HepG2 (cell line): ENCODE data around the gene ATG2B. TPM values are rescaled to one million over a fixed set of nuclear protein-coding genes. Genes with fewer than 3 reads are reported as not detected.
A peak's percentile ranks its signal among the peaks of the same experiment; 100 is the strongest.

Source experiments
- CREB1 ChIP-seq, 2 experiments: fragments of 450-650 bp in 1 of 2; IDR thresholded peaks; 2 replicates each; pipeline ENCODE4 v1.6.1; 2016 to 2017; ENCODE audit warnings: control low read depth in 1 of 2, mild to moderate bottlenecking in 1 of 2, missing compliant biosample characterization in 1 of 2, missing genetic modification characterization in 1 of 2
- ELF3 ChIP-seq: IDR thresholded peaks from 2 replicates; pipeline ENCODE4 v1.6.1; 2016; ENCODE audit warnings: missing genetic modification reagents, missing compliant biosample characterization
- MEF2D ChIP-seq: sonication (generic); formaldehyde crosslinking; IDR thresholded peaks from 2 replicates; pipeline ENCODE4 v1.5.1; 2020; ENCODE audit warnings: mild to moderate bottlenecking, missing genetic modification reagents
- RBFOX2 ChIP-seq: fragments of 200-400 bp; formaldehyde crosslinking; IDR thresholded peaks from 2 replicates; pipeline ENCODE4 v1.6.1; 2017; ENCODE audit warnings: low read depth, mild to moderate bottlenecking, low read length
- RXRB ChIP-seq: IDR thresholded peaks from 2 replicates; pipeline ENCODE4 v1.6.1; 2016; ENCODE audit warnings: borderline replicate concordance, missing genetic modification reagents, missing compliant biosample characterization
- ZFP62 ChIP-seq: sonication (generic); formaldehyde crosslinking; IDR thresholded peaks from 2 replicates; pipeline ENCODE4 v1.4.0; 2020; ENCODE audit warnings: missing genetic modification reagents
- ZIK1 ChIP-seq: sonication (generic); formaldehyde crosslinking; IDR thresholded peaks from 2 replicates; pipeline ENCODE4 v1.5.0; 2020; ENCODE audit warnings: mild to moderate bottlenecking, low read depth, missing genetic modification reagents, borderline replicate concordance
- ZNF17 ChIP-seq: sonication (generic); formaldehyde crosslinking; IDR thresholded peaks from 2 replicates; pipeline ENCODE4 v1.5.0; 2020; ENCODE audit warnings: mild to moderate bottlenecking, missing genetic modification reagents
- ZNF441 ChIP-seq: sonication (generic); formaldehyde crosslinking; IDR thresholded peaks from 2 replicates; pipeline ENCODE4 v1.7.0; 2021; ENCODE audit warnings: missing genetic modification reagents, borderline replicate concordance
- polyA plus RNA-seq, 8 experiments: library from polyadenylated mRNA; depleted of rRNA in 3 of 8; stranded (reverse) in 7 of 8; unstranded in 1 of 8; fragments of >200 nt; fragmentation: Illumina TruSeq in 4 of 8; extraction: Trizol in 4 of 8; gene quantifications; 2 replicates each; pipeline versions ENCODE4 v1.2.1 to v1.2.3, GENCODE V29; 2011 to 2016; ENCODE audit warnings: low read depth in 4 of 8, missing spikeins in 1 of 8, mixed read lengths in 1 of 8; ENCODE audit not compliant: insufficient read depth in 1 of 8
- total RNA-seq, 5 experiments: library from RNA; depleted of rRNA; stranded (reverse); fragments of >200 nt; fragmentation: Illumina TruSeq; extraction: Trizol; gene quantifications; 2 replicates each; pipeline ENCODE4 v1.2.3, GENCODE V29; 2016; ENCODE audit warnings: low read depth in 1 of 5
- TF ChIP-seq, protein P1 (sequence below): sonication (generic); formaldehyde crosslinking; IDR thresholded peaks from 2 replicates; pipeline ENCODE4 v1.4.0; 2020; ENCODE audit warnings: missing genetic modification reagents, mild to moderate bottlenecking, borderline replicate concordance
- TF ChIP-seq, protein P2 (sequence below): sonication (generic); formaldehyde crosslinking; IDR thresholded peaks from 2 replicates; pipeline ENCODE4 v1.8.0; 2022; ENCODE audit warnings: mild to moderate bottlenecking, missing genetic modification reagents, moderate library complexity
- TF ChIP-seq, protein P3 (sequence below): sonication (generic); formaldehyde crosslinking; IDR thresholded peaks from 2 replicates; pipeline ENCODE4 v1.4.0; 2020; ENCODE audit warnings: missing genetic modification reagents, borderline replicate concordance
- TF ChIP-seq, protein P4 (sequence below): sonication (generic); IDR thresholded peaks from 2 replicates; pipeline ENCODE4 v1.6.1; 2016; ENCODE audit warnings: low read depth, borderline replicate concordance
- TF ChIP-seq, protein P5 (sequence below): IDR thresholded peaks from 2 replicates; pipeline ENCODE4 v1.6.1; 2016; ENCODE audit warnings: mild to moderate bottlenecking, missing biosample characterization, missing genetic modification reagents

The ATG2B gene
- total and polyA plus RNA-seq, 2 of the 13 experiments (the other 11 are each of a cell fraction or from before 2014, with no cell fraction given) = 7.4 to 7.5 TPM

DNA sequence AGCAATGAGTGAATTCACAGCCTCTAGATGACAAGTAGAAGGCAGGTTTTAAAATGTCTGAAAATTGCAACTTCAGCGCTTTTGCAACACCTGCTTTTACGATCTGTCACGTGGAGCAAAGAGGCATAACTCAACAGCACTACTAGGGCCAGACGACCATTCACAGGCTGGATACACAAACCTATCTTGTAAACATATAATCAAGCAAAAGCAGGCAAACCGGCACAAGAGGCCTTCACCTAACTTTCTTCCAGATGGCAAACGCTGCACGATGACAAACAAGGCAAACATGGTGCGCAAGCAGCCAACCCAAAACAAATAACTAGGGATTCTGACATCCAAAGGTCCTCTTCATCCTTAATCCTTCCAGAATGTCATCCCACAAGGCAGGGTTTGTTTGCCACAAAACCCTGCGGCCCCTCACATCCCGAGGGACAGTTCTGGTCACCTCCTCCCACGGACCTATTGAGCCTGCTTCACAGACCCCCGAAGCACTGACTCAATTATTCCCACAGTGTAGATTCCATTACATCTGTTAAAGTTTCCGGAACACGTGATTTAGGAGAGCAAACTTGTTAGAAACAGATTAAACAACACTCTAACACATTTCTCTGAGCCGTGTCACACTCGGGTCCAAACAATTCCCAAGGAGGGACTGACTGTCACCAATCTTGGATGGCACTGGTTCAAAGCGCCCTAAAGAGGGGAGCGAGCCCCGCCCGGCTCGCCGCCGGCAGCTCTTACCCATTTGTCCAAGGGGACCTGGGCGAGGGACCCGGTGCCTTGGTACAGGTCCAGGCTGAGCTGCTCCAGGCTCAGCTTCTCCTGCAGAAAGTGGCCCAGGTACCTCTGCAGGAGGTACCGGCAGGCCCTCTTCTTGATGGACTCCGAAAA is 823 bp downstream of the ATG2B start (continued):
- TF ChIP-seq, protein P1, sequence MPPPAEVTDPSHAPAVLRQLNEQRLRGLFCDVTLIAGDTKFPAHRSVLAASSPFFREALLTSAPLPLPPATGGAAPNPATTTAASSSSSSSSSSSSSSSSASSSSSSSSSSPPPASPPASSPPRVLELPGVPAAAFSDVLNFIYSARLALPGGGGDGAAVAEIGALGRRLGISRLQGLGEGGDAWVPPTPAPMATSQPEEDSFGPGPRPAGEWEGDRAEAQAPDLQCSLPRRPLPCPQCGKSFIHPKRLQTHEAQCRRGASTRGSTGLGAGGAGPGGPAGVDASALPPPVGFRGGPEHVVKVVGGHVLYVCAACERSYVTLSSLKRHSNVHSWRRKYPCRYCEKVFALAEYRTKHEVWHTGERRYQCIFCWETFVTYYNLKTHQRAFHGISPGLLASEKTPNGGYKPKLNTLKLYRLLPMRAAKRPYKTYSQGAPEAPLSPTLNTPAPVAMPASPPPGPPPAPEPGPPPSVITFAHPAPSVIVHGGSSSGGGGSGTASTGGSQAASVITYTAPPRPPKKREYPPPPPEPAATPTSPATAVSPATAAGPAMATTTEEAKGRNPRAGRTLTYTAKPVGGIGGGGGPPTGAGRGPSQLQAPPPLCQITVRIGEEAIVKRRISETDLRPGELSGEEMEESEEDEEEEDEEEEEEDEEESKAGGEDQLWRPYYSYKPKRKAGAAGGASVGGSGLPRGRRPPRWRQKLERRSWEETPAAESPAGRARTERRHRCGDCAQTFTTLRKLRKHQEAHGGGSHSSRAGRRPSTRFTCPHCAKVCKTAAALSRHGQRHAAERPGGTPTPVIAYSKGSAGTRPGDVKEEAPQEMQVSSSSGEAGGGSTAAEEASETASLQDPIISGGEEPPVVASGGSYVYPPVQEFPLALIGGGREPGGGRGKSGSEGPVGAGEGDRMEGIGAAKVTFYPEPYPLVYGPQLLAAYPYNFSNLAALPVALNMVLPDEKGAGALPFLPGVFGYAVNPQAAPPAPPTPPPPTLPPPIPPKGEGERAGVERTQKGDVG = no peak
- TF ChIP-seq, protein P2, sequence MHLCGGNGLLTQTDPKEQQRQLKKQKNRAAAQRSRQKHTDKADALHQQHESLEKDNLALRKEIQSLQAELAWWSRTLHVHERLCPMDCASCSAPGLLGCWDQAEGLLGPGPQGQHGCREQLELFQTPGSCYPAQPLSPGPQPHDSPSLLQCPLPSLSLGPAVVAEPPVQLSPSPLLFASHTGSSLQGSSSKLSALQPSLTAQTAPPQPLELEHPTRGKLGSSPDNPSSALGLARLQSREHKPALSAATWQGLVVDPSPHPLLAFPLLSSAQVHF (CRISPR knock-in tag) = no peak
- no peak for TF ChIP-seq ELF3 (CRISPR knock-in tag)
- no peak for TF ChIP-seq CREB1 (IDR thresholded peaks at IDR 0.05)
- TF ChIP-seq CREB1 (CRISPR knock-in tag; IDR thresholded peaks at IDR 0.05) = peak; percentile 30; the same call in 1 of the 2 replicates
- TF ChIP-seq MEF2D (CRISPR knock-in tag) = no peak
- TF ChIP-seq RBFOX2 = no peak
- no peak for TF ChIP-seq RXRB (CRISPR knock-in tag)
- no peak for TF ChIP-seq ZIK1 (CRISPR knock-in tag)
- TF ChIP-seq, protein P3, sequence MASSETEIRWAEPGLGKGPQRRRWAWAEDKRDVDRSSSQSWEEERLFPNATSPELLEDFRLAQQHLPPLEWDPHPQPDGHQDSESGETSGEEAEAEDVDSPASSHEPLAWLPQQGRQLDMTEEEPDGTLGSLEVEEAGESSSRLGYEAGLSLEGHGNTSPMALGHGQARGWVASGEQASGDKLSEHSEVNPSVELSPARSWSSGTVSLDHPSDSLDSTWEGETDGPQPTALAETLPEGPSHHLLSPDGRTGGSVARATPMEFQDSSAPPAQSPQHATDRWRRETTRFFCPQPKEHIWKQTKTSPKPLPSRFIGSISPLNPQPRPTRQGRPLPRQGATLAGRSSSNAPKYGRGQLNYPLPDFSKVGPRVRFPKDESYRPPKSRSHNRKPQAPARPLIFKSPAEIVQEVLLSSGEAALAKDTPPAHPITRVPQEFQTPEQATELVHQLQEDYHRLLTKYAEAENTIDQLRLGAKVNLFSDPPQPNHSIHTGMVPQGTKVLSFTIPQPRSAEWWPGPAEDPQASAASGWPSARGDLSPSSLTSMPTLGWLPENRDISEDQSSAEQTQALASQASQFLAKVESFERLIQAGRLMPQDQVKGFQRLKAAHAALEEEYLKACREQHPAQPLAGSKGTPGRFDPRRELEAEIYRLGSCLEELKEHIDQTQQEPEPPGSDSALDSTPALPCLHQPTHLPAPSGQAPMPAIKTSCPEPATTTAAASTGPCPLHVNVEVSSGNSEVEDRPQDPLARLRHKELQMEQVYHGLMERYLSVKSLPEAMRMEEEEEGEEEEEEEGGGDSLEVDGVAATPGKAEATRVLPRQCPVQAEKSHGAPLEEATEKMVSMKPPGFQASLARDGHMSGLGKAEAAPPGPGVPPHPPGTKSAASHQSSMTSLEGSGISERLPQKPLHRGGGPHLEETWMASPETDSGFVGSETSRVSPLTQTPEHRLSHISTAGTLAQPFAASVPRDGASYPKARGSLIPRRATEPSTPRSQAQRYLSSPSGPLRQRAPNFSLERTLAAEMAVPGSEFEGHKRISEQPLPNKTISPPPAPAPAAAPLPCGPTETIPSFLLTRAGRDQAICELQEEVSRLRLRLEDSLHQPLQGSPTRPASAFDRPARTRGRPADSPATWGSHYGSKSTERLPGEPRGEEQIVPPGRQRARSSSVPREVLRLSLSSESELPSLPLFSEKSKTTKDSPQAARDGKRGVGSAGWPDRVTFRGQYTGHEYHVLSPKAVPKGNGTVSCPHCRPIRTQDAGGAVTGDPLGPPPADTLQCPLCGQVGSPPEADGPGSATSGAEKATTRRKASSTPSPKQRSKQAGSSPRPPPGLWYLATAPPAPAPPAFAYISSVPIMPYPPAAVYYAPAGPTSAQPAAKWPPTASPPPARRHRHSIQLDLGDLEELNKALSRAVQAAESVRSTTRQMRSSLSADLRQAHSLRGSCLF = no peak
- no peak for TF ChIP-seq ZNF441 (CRISPR knock-in tag)
- TF ChIP-seq, protein P4, sequence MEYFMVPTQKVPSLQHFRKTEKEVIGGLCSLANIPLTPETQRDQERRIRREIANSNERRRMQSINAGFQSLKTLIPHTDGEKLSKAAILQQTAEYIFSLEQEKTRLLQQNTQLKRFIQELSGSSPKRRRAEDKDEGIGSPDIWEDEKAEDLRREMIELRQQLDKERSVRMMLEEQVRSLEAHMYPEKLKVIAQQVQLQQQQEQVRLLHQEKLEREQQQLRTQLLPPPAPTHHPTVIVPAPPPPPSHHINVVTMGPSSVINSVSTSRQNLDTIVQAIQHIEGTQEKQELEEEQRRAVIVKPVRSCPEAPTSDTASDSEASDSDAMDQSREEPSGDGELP = no peak
- TF ChIP-seq ZNF17 (CRISPR knock-in tag) = no peak
- no peak for TF ChIP-seq ZFP62 (CRISPR knock-in tag)
- TF ChIP-seq, protein P5, sequence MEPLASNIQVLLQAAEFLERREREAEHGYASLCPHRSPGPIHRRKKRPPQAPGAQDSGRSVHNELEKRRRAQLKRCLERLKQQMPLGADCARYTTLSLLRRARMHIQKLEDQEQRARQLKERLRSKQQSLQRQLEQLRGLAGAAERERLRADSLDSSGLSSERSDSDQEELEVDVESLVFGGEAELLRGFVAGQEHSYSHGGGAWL = no peak
